Heart right ventricle (tissue), 16 donors: ENCODE data around the gene TKT. TPM values are rescaled to one million over a fixed set of nuclear protein-coding genes. Genes with fewer than 3 reads are reported as not detected.
"Not testable (repeated sequence)": the region's sequence is repeated elsewhere in the genome, so short reads cannot be mapped to it uniquely, and the experiment has no call there.

ENCODE experiments used
- ATAC-seq, 8 donors: fragments of 200-7000 bp; cut with Tn5 transposase; one replicate each; pipeline ENCODE4 v1.9.1; 2020; ENCODE audit warnings: mild to moderate bottlenecking in 8 of 8, moderate library complexity in 8 of 8, moderate number of reproducible peaks in 1 of 8
- DNase-seq, 2 donors: peaks; one replicate each; pipeline ENCODE4 v3.0.0-alpha.2; 2020
- H3K27ac ChIP-seq, 10 donors: fragments of 200-600 bp; sonication (generic) in 2 of 10; one replicate each; pipeline versions ENCODE4 v1.5.0 to v1.8.0; 2020 to 2022; ENCODE audit warnings: mild to moderate bottlenecking in 3 of 10
- H3K27me3 ChIP-seq, 7 donors: fragments of 200-600 bp; one replicate each; pipeline ENCODE4 v1.8.0; 2021 to 2022; ENCODE audit warnings: mild to moderate bottlenecking in 2 of 7
- H3K36me3 ChIP-seq, 9 donors: fragments of 200-600 bp; sonication (generic) in 1 of 9; one replicate each; pipeline versions ENCODE4 v1.5.0 to v1.8.0; 2020 to 2022; ENCODE audit warnings: mild to moderate bottlenecking in 2 of 9
- H3K4me1 ChIP-seq, 9 donors: fragments of 200-600 bp; sonication (generic) in 1 of 9; one replicate each; pipeline versions ENCODE4 v1.5.0 to v1.8.0; 2020 to 2022; ENCODE audit warnings: mild to moderate bottlenecking in 4 of 9
- H3K4me3 ChIP-seq, 10 donors: fragments of 200-600 bp; sonication (generic) in 2 of 10; one replicate each; pipeline versions ENCODE4 v1.5.0 to v1.8.0; 2020 to 2022; ENCODE audit warnings: mild to moderate bottlenecking in 7 of 10, moderate library complexity in 2 of 10
- H3K9me3 ChIP-seq, 11 donors: fragments of 200-600 bp in 10 of 11; sonication (generic) in 2 of 11; one replicate each; pipeline versions ENCODE4 v1.5.0 to v1.8.0; 2013 to 2022; ENCODE audit warnings: mild to moderate bottlenecking in 2 of 11, control low read depth in 1 of 11, moderate library complexity in 1 of 11
- WGBS, 2 donors: extraction: QIAGEN DNeasy Blood & Tissue Kit; methylation state at CpG; one replicate each; pipeline ENCODE4 v1.1.7; 2013; ENCODE audit warnings: inconsistent platforms in 1 of 2; 5-methylcytosine and 5-hydroxymethylcytosine counted together
- intact Hi-C, 10 donors: fragments of 100-400 bp; cut with DNase I; formaldehyde crosslinking; loops; one replicate each; pipeline versions ENCODE4 v1.11.1 to v1.14.2; 2022
- polyA plus RNA-seq, 2 donors: library from polyadenylated mRNA; stranded (reverse); fragments of 200-250 nt; gene quantifications; one replicate each; pipeline ENCODE4 v1.2.3, GENCODE V29; 2013
- total RNA-seq, 10 donors: library from RNA; stranded (reverse); fragmentation: NEBNext Ultra II Directional in 3 of 10; extraction: Animal tissue kit (Norgen Biotek cat#: 25700) in 3 of 10; gene quantifications; one replicate each; pipeline versions ENCODE4 v1.2.1 to v1.2.4, GENCODE V29; 2021 to 2023
- TF ChIP-seq, protein P1 (sequence below), 9 donors: fragments of 200-600 bp; sonication (generic) in 2 of 9; IDR thresholded peaks; one replicate each; pipeline versions ENCODE4 v1.5.0 to v1.8.0; 2021 to 2022; ENCODE audit warnings: antibody characterized with exemption in 9 of 9, mild to moderate bottlenecking in 5 of 9, moderate library complexity in 1 of 9
- donor health status: Arrhythmogenic right ventricular cardiomyopathy.
- donor health status: ischemic (EF 13 %, LVEDD 7.1; RV severe dilation, severe dysfunction).
- donor health status: healthy with polysubstance abuse.
- donor health status: DM: no; HTN: yes; CAD: no.
- donor health status: DM: no; HTN: no; CAD: no.
- donor health status: ischemic (EF 25% LVEDD 6.9; RV normal size, moderate dysfunction).
- donor health status: ischemic (EF 25% LVEDD 5.7; RV mildly dilated, moderate dysfunction).
- donor health status: healthy.
- donor health status: DM: yes; HTN: yes; CAD: no.
- donor health status: Ischemic cardiomyopathy.
- donor health status: ischemic (EF 35%, LVEDD 5.7; RV mildly dilated, moderate dysfunction).
- donor health status: nonischemic (EF 11% LVEDD 7.7; RV severe dilation, severe dysfunction).
- donor health status: DM: yes; HTN: yes; CAD: no.
- donor health status: PGD.
- donor health status: ischemic (EF 29% LVEDD 5.4; RV normal size, mild dysfunction).
- donor health status: nonischemic (EF 23%, LVEDD 6.1; RV moderate dilation, normal function).

TKT gene
- total and polyA plus RNA-seq, 12 donors, result 16.5 to 91.4 (median 31.2) TPM

DNA sequence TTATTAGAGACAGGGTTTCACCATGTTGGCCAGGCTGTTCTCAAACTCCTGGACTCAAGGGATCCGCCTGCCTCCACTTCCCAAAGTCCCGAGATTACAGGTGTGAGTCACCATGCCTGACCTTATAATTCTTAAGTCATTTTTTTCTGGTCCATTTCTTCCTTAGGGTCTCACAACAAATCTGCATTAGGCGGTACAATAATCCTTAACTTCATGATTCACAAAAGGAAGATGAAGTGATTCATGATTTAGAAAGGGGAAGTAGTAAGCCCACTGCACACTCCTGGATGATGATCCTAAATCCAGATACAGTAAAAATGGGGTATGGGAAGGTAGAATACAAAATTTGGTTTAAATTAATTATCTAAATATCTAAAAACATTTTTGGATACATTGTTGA, 45.0 kb upstream of the TKT start:
- TF ChIP-seq, protein P1, sequence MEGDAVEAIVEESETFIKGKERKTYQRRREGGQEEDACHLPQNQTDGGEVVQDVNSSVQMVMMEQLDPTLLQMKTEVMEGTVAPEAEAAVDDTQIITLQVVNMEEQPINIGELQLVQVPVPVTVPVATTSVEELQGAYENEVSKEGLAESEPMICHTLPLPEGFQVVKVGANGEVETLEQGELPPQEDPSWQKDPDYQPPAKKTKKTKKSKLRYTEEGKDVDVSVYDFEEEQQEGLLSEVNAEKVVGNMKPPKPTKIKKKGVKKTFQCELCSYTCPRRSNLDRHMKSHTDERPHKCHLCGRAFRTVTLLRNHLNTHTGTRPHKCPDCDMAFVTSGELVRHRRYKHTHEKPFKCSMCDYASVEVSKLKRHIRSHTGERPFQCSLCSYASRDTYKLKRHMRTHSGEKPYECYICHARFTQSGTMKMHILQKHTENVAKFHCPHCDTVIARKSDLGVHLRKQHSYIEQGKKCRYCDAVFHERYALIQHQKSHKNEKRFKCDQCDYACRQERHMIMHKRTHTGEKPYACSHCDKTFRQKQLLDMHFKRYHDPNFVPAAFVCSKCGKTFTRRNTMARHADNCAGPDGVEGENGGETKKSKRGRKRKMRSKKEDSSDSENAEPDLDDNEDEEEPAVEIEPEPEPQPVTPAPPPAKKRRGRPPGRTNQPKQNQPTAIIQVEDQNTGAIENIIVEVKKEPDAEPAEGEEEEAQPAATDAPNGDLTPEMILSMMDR (IDR thresholded peaks at IDR 0.05), result no peak
- no peaks in the 10 kb centered on the region for H3K9me3 ChIP-seq
- peaks cover 0 to 96% (median 13%) of the 10 kb centered on the region in 9 donors for H3K36me3 ChIP-seq
- WGBS, 2 donors, result 95 to 97% methylated on average over 3 of the region's 3 CpGs
- no peak overlapping the region for H3K27ac ChIP-seq
- peaks cover 0 to 26% (median 7%) of the 10 kb centered on the region in 9 donors for H3K4me1 ChIP-seq
- no peaks in the 10 kb centered on the region for H3K27me3 ChIP-seq
- ATAC-seq, result no peak
- DNase-seq, result no peak
- intact Hi-C loops, result loop anchor here in 2 of 10 donors (2.0 to 5.0 kb wide), 3 partner anchors 46 to 411 kb away; partner anchors contain the start of gene DCP1A (in 1 of the 2)
- H3K4me3 ChIP-seq, result no peak overlapping the region

DNA sequence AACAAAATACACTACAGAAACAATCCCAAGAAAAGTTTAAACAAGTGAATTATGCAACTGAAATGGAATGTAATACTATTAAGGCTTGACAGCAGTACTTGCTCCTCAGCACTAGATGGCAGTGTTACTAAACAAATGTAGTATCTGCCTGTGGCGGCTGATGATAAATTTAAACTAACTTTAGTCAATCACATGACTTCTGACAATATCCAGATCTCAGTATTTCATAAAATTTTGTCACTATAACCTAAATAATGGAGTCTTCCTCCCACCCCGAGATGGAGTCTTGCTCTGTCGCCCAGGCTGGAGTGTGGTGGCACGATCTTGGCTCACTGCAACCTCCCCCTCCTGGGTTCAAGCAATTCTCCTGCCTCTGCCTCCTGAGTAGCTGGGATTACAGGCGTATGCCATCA, 43.8 kb upstream of the TKT start:
- H3K27ac ChIP-seq, result peak overlapping the region in 5 of 10 donors; percentile 20 to 46 (median 33)
- not testable (repeated sequence) for H3K9me3 ChIP-seq, DNase-seq, H3K4me3 ChIP-seq, H3K27me3 ChIP-seq
- 40% methylated on average over 5 of the region's 5 CpGs for WGBS, 2 donors
- peaks cover 0 to 34% (median 7%) of the 10 kb centered on the region in 9 donors for H3K4me1 ChIP-seq
- TF ChIP-seq, protein P1 (IDR thresholded peaks at IDR 0.05), result peak; percentile 81 to 94 (median 89)
- intact Hi-C loops, result loop anchor here in 9 of 10 donors (2.0 to 10.0 kb wide), 6 partner anchors 48 to 595 kb away; partner anchors contain the start of genes DCP1A (in 3 of the 9) and SELENOK (in 1 of the 9)
- peak in 7 of 8 donors; percentile 56 to 74 (median 65) for ATAC-seq
- H3K36me3 ChIP-seq, result peaks cover 0 to 92% (median 13%) of the 10 kb centered on the region in 9 donors

DNA sequence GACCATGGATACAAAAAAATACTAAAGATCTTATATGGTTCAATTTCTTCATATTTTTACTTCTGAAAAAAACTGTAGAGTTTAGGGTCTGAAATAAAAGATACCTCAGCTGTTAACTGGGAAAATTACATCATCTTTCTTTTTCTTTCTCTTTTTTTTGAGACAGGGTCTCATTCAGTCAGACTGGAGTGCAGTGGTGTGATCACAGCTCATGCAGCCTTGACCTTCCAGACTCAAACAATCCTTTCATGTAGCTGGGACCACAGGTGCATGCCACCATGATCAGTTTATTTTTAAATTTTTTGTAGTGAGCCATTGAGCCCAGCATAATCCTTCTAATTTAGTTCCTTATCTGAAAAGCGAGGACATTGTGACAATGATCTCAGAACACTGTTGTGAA, 39.6 kb upstream of the TKT start:
- ATAC-seq (no peak), DNase-seq (no peak)
- H3K36me3 ChIP-seq, result peaks cover 0 to 90% (median 17%) of the 10 kb centered on the region in 9 donors
- TF ChIP-seq, protein P1 (IDR thresholded peaks at IDR 0.05), result no peak
- H3K27me3 ChIP-seq, result no peaks in the 10 kb centered on the region
- 63 to 68% methylated on average over 1 of the region's 1 CpG for WGBS, 2 donors
- H3K4me3 ChIP-seq, result no peak overlapping the region
- H3K9me3 ChIP-seq, result no peaks in the 10 kb centered on the region
- peaks cover 0 to 34% (median 4%) of the 10 kb centered on the region in 9 donors for H3K4me1 ChIP-seq
- H3K27ac ChIP-seq, result no peak overlapping the region
- intact Hi-C loops, result loop anchor here in 6 of 10 donors (5.0 to 10.0 kb wide), 5 partner anchors 52 to 599 kb away; partner anchors contain the start of genes DCP1A (in 2 of the 6) and SELENOK (in 1 of the 6)

GRCh38 chr3:53293867-53294266, 38.0 kb upstream of the TKT start:
- 67 to 77% methylated on average over 8 of the region's 8 CpGs for WGBS, 2 donors
- H3K9me3 ChIP-seq, result no peaks in the 10 kb centered on the region
- intact Hi-C loops, result loop anchor here in 2 of 10 donors (10.0 kb wide), 2 partner anchors 421 to 601 kb away; partner anchors contain the start of gene SELENOK (in 1 of the 2)
- peaks cover 0 to 94% (median 22%) of the 10 kb centered on the region in 9 donors for H3K36me3 ChIP-seq
- no peaks in the 10 kb centered on the region for H3K27me3 ChIP-seq
- no peak overlapping the region for H3K4me3 ChIP-seq
- TF ChIP-seq, protein P1 (IDR thresholded peaks at IDR 0.05), result no peak
- DNase-seq, result no peak
- peak in 7 of 8 donors; percentile 7 to 65 (median 50) for ATAC-seq
- H3K4me1 ChIP-seq, result peaks cover 0 to 27% (median 0%) of the 10 kb centered on the region in 9 donors
- H3K27ac ChIP-seq, result no peak overlapping the region
